ENCODE results near the gene NEU2.
A peak's percentile ranks its signal among the peaks of the same experiment; 100 is the strongest.
"Not testable (repeated sequence)": the region's sequence is repeated elsewhere in the genome, so short reads cannot be mapped to it uniquely, and the experiment has no call there.

NEU2 gene

GRCh38 chr2:233055362-233055761 lies 22.9 kb downstream of the NEU2 start:
- no peak for DNase-seq (ENCODE audit: low read depth in 1 of 2, low spot score in 1 of 2)

- DNase-seq (ENCODE audit: low read depth in 1 of 2, low spot score in 1 of 2): no peak
Observed at GRCh38 chr2:233056961-233057605, 24.6 kb downstream of the NEU2 start.

DNA sequence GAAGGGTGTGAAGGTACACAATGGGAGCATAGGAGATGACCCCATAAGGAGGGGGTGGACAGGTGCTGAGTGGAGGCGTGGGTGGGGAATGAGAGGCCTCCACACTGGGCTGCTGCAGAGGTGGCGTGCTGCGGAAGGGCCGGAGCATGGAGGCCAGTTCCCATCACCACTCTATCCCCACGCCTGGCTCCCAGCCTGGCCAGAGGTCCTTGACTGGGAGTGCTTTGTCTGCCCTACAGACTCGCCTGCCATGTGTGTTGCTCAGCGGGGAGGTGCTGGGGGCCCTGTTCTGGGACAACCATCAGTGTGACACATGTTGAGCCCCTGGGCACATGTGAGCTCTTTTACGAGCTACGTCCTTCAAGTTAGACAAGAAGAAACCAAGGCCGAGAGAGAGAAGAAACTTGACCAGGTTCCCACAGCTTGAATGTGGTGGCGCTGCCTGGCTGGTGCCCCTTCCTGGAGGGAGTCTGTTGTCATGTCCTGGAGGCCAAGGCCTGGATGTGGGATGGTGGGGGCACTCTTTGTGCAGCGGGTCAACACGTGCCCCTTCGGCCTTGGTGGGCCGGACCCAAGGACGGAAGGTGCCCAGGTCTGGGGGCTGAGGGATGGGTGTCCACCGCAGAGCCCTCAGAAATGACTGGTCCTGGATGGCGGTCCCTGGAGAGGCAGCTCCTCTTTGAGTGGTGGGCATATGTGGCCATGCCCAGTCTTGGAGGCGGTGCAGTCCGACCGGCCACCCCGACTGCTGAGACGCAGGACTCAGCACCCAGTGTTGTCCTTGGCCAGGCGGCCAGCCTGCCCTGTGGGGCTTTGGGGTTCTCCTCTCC lies 26.5 kb downstream of the NEU2 start:
- DNase-seq (ENCODE audit: low read depth in 1 of 2, low spot score in 1 of 2): no peak

- no peak for DNase-seq (ENCODE audit: low read depth in 1 of 2, low spot score in 1 of 2)
Observed at GRCh38 chr2:233059547-233059796, 27.0 kb downstream of the NEU2 start.

DNA sequence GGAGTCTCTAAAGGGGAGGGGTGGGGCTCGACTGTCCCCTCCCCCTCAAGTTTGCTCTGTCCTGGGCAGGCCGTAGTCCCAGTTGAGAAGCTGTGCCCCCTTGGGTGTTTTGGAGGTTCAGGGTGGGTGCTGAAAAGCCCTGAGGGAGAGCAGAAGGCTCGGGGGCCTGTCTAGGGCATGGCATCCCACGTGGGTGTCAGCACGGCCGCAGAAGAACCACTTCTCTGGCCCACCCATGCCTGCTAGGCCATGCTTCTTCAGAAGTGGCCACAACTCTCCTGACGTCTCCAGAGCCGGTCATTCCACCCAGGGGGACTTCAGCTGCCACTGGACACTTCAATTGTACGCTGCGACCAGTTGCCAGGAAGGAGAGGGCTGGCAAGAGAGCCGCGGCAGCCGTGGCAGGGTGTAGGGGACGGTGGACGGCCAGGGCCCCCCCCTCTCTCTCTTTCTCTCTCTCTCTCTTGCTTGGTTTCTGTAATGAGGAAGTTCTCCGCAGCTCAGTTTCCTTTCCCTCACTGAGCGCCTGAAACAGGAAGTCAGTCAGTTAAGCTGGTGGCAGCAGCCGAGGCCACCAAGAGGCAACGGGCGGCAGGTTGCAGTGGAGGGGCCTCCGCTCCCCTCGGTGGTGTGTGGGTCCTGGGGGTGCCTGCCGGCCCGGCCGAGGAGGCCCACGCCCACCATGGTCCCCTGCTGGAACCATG lies 27.5 kb downstream of the NEU2 start, which contains the start of gene INPP5D:
TSS of gene INPP5D (plus strand) at position 546 of the 704 bp plus-strand sequence. CDS start at position 683, 137 bp downstream.
- DNase-seq (ENCODE audit: low read depth in 1 of 2, low spot score in 1 of 2): peak in 1 of 2 donors; percentile 71

DNA sequence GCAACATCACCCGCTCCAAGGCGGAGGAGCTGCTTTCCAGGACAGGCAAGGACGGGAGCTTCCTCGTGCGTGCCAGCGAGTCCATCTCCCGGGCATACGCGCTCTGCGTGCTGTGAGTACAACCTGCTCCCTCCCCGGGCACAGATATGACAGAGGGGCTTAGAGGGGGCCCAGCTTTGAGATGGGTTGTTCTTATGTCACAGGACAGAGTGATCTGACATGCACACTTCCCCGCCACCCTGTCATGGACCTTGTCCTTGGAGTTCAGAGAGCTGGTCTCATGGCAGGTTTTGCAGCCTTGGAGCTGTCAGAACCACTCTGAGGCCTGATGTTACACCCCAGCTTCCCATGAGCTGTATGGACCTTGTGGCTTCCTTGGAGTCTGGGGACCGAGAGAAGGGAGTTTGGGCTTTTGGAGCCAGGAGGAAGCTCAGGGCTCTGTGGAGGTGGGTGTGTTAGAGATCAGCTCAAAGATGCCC lies 28.1 kb downstream of the NEU2 start:
- DNase-seq (ENCODE audit: low read depth in 1 of 2, low spot score in 1 of 2): no peak

DNA sequence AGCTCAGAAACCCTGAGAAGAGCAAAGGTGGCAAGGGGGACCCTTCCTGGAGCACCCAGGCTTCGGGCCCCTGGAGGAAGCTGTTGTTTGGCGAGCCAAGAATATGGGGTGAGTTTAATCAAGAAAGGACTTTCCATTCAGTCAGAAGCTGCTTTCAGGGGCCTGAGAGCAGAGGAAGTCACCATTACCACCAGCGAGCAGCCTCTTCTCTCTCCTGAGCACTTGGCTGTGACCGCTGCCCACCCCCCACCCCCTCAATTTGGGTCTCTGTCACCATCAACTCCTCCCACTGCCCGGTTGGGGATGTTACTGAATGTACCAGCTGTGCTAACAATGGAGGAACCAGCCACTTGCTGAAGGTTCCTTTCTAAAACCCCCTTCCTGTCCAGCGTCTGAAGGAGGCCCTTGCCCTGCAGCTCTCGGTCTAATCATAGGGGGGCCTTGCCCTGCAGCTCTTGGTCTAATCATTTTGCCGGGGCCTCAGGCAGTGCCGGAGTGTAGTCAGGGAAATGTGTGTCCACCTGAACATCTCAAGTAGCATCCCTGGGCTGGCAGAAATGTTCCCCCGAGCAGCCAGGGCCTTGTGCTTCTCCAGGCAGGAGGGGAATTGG lies 28.6 kb downstream of the NEU2 start:
- DNase-seq (ENCODE audit: low read depth in 1 of 2, low spot score in 1 of 2): no peak

DNA sequence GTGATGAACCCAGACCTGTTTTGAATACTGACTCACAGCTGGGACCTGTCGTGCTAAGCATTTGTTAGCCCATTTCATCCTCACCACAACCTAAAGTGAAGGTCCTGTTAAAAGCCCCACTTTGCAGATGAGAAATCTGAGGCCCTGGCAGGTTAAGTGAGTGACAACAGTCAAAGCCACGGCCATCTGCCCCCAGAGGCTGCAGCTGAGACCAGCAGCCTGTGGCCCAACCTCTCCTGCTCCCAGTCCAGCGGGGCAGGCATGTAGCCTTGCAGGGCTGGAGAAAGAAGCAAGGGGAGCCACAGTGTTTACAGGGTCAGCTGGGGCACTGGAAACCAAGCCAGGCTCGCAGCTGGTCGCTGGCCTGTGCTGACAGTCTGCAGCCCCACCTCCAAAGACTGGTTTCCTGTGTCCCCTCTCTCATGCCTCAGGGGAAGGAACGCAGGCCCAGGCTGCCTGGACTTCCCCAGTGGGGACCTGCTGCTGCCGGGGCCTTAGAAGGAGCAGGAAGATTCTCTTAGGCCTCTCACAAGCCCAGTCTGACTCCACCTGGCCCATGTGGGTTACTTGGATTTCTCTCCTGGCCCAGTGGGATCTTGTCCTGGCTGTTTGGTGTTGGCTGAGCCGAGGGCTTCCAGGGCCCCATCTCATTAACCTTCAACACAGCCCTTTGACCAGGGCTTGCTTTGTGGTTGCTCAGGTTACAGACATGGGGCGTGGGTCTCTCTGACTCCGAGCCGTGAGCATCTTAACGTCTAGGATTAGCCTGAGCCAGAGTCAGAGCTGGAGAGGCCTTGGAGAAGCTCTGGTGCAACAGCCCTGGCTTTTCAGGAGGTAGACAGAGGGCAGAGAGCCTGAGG lies 29.3 kb downstream of the NEU2 start:
- no peak for DNase-seq (ENCODE audit: low read depth in 1 of 2, low spot score in 1 of 2)

DNA sequence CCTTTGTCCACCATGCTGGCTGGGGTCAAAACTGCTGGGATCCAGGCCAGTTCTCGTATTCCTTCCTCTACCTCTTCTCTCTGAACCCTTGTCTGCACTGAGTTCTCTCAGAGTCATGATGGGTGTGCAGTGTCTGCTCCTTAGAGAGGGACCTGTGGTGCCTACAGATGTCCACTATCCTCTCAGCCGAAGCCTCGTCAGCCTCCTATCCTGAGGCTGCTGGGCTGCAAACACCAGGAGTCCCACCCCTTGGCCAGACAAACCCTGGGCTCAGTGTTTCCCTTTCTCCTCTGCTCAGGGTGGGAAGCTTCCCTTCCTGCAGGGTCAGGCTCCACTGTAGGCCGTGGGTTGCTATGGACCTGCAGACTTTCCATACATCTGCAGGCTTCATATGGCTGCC lies 30.0 kb downstream of the NEU2 start:
- DNase-seq (ENCODE audit: low read depth in 1 of 2, low spot score in 1 of 2): no peak

DNA sequence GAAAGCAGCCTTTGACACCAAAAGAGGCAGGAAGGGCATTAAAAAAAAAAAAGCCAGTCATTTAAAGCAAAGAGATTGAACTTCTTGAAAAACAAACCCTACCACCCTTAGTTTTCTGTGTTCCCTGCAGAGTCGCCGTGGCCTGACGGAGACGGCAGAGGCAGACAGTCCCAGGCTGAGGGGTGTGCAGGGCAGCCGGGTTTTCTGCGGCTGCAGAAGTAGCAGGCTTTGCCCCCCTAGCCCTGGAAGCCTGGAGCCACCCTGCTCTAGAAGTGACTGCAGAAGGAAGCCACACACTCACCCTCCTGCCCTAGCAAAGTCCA lies 30.4 kb downstream of the NEU2 start:
- DNase-seq (ENCODE audit: low read depth in 1 of 2, low spot score in 1 of 2): no peak

GRCh38 chr2:233063269-233063975 lies 30.9 kb downstream of the NEU2 start:
- no peak for DNase-seq (ENCODE audit: low read depth in 1 of 2, low spot score in 1 of 2)

GRCh38 chr2:233063976-233064411 lies 31.5 kb downstream of the NEU2 start:
- DNase-seq (ENCODE audit: low read depth in 1 of 2, low spot score in 1 of 2): no peak

GRCh38 chr2:233064530-233065199 lies 32.2 kb downstream of the NEU2 start:
- no peak for DNase-seq (ENCODE audit: low read depth in 1 of 2, low spot score in 1 of 2)

- DNase-seq (ENCODE audit: low read depth in 1 of 2, low spot score in 1 of 2): not testable (repeated sequence)
Observed at GRCh38 chr2:233065200-233065589, 32.7 kb downstream of the NEU2 start.

DNA sequence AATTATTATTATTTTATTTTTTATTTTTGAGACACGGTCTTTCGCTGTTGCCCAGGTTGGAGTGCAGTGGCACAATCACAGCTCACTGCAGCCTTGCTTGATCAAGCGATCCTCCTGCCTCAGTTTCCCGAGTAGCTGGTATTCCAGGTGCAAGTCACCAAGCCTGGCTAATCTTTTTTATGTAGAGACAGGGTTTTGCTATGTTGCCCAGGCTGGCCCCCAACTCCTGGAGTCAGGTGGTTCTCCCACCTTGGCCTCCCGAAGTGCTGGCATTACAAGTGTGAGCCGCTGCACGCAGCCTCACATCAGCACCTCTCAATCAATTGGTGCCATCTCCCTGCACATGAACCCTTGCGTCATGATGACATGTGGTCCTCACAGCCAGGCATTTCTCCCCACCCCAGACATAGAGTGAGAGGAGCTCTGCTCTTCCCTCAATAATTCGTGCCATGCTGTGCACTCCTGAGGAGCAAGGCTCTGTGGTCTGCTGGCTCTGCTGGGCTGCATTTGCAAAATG lies 33.5 kb downstream of the NEU2 start:
- no peak for DNase-seq (ENCODE audit: low read depth in 1 of 2, low spot score in 1 of 2)

GRCh38 chr2:233068762-233069418 lies 36.4 kb downstream of the NEU2 start:
- DNase-seq (ENCODE audit: low read depth in 1 of 2, low spot score in 1 of 2): no peak

DNA sequence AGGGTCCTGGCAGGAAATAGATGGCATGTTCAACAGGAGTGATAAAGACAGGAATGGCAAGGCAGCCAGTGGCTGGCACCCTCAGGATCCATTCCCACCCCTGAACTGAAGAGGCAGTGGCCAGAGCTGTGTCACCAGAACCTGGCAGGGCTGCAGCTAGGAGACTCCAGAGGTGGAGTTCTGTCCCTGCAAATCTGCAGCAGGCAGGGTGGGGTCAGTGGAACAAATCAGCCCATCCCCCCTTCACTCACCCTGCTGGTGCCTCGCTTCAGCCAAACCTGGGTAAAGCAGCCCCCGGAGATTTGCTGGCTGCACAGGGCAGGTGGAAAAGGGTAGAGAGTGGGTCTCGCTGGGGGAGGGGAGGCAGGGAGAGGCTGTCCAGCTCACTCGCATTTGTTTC lies 40.4 kb downstream of the NEU2 start:
- no peak for DNase-seq (ENCODE audit: low read depth in 1 of 2, low spot score in 1 of 2)

DNA sequence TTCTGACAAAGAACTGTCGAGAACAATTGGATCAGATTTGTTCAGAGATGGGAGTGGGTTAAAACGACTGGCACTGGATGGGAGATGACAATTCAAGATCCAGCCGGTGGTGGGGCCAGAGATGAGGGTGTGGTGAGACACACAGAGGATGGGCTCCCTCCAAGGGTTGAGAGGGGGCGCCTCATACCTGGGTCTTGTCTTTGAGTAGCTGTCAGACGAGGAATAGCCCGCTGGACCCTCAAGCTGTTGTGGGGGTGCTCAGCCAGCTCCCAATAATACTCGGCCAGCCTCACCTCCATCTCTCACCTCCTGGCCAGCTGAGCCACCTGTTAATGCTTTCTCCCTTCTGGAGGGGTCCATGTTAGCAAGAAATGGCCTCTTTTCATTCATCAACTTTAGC lies 41.6 kb downstream of the NEU2 start:
- no peak for DNase-seq (ENCODE audit: low read depth in 1 of 2, low spot score in 1 of 2)
